ENCODE results near the gene HSPG2. TPM values are rescaled to one million over a fixed set of nuclear protein-coding genes. Genes with fewer than 3 reads are reported as not detected.

The HSPG2 gene
- total and polyA plus RNA-seq, 2 of the 8 experiments (the other 6 are each of a cell fraction or from before 2014, with no cell fraction given) = 17.8 to 111 TPM

GRCh38 chr1:21898326-21899200, 38.5 kb downstream of the HSPG2 start:
- no peaks in the 10 kb centered on the region; the same call in 1 of the 2 replicates for H3K23me2 ChIP-seq (ENCODE audit: low read depth, low read length)
- H3K4me1 ChIP-seq (replicated peaks in 1 of 4; ENCODE audit: control insufficient read depth in 3 of 4, insufficient read depth in 4 of 4, low read length in 3 of 4) = peaks cover 0 to 14% (median 7%) of the 10 kb centered on the region in 4 experiments; a peak in 3 of 7 replicates
- peaks cover 0 to 11% (median 9%) of the 10 kb centered on the region in 4 experiments; a peak in 6 of 8 replicates for H3K36me3 ChIP-seq (ENCODE audit: control insufficient read depth in 2 of 4, insufficient read depth in 4 of 4, low read length in 3 of 4)
- H3K9ac ChIP-seq (replicated peaks in 1 of 4; ENCODE audit: extremely low read depth in 1 of 4, low read depth in 3 of 4, low read length in 3 of 4) = no peak overlapping the region
- no peak overlapping the region for H2BK12ac ChIP-seq (ENCODE audit: low read depth, low read length)
- DNase-seq (ENCODE audit: low read depth in 1 of 2, low spot score in 2 of 2) (no peak), FAIRE-seq (no peak)
- no peak overlapping the region for H3K14ac ChIP-seq (ENCODE audit: insufficient read length)
- H2BK15ac ChIP-seq (ENCODE audit: low read length) = no peak overlapping the region
- TF ChIP-seq RBBP5 (IDR thresholded peaks at IDR 0.05; ENCODE audit: borderline replicate concordance, low read depth, low read length) = no peak
- no peak for TF ChIP-seq SIX5 (IDR thresholded peaks at IDR 0.05; ENCODE audit: low read depth, low read length)
- H4K5ac ChIP-seq (ENCODE audit: insufficient read length, low read depth, low read length) = no peak overlapping the region
- peak overlapping the region; percentile 30; the same call in 1 of the 2 replicates for H2BK5ac ChIP-seq (ENCODE audit: low read depth, low read length)
- H2AK5ac ChIP-seq (ENCODE audit: low read depth, low read length) = no peak overlapping the region
- H4K20me1 ChIP-seq (replicated peaks in 1 of 2; ENCODE audit: control insufficient read depth in 1 of 2, insufficient read depth in 2 of 2, low read length in 2 of 2) = peaks cover 1 to 10% of the 10 kb centered on the region in 2 experiments
- no peak overlapping the region for H4K8ac ChIP-seq (ENCODE audit: extremely low read depth, insufficient read depth, low read length)
- H3K79me2 ChIP-seq (ENCODE audit: control insufficient read depth in 1 of 2, insufficient read depth in 2 of 2, low read length in 2 of 2) = no peaks in the 10 kb centered on the region; a peak in 2 of 4 replicates
- CTCF ChIA-PET (ENCODE audit: partially characterized antibody) = interaction anchor here (1.3 to 2.3 kb wide), 2 partner anchors 8 to 66 kb away, joined by 4 to 12 read pairs; no protein-coding TSS in a partner anchor
- H3K27me3 ChIP-seq (replicated peaks in 1 of 4; ENCODE audit: control insufficient read depth in 3 of 4, extremely low read depth in 1 of 4, insufficient read depth in 3 of 4, low read length in 3 of 4) = no peaks in the 10 kb centered on the region
- no peak overlapping the region for H4K91ac ChIP-seq (replicated peaks; ENCODE audit: insufficient read length, low read length)
- no peak overlapping the region for H2AFZ ChIP-seq (ENCODE audit: low read length)
- H3K79me1 ChIP-seq (ENCODE audit: low read depth, low read length) = no peaks in the 10 kb centered on the region
- no peak overlapping the region for H3K4me3 ChIP-seq (ENCODE audit: extremely low read depth in 1 of 4, insufficient read depth in 2 of 4, low read depth in 3 of 4, low read length in 4 of 4)
- no peaks in the 10 kb centered on the region for H3K9me3 ChIP-seq (ENCODE audit: insufficient read depth in 2 of 2, low read depth in 1 of 2, low read length in 1 of 2)
- no peak overlapping the region for H2BK20ac ChIP-seq (ENCODE audit: low read length)
- no peak overlapping the region for H3K56ac ChIP-seq (replicated peaks; ENCODE audit: insufficient read length, low read depth, low read length)
- H3K4me2 ChIP-seq (ENCODE audit: insufficient read depth in 1 of 2, low read depth in 2 of 2, low read length in 2 of 2) = no peak overlapping the region
- 97% methylated on average over 13 of the region's 16 CpGs; no CpG with 5 or more reads in 1 of the 2 experiments for WGBS, 2 experiments (ENCODE audit: extremely low coverage in 1 of 2, insufficient coverage in 1 of 2, insufficient read length in 1 of 2, insufficient replicate concordance in 2 of 2, low coverage in 1 of 2, low lambda C conversion rate in 2 of 2, missing lambda C conversion rate in 1 of 2)
- no peak overlapping the region for H3K4ac ChIP-seq (replicated peaks; ENCODE audit: insufficient read length, low read depth, low read length)
- POLR2A ChIA-PET (ENCODE audit: partially characterized antibody) = interaction anchor here (0.9 to 2.0 kb wide), 4 partner anchors 9 to 17 kb away, joined by 3 to 5 read pairs (median 4); no protein-coding TSS in a partner anchor
- no peak overlapping the region for H3K23ac ChIP-seq (ENCODE audit: insufficient read length)
- H3K27ac ChIP-seq (ENCODE audit: low read depth, low read length) = no peak overlapping the region
- H3K18ac ChIP-seq (ENCODE audit: extremely low read depth, low read length) = no peak overlapping the region; the same call in 1 of the 2 replicates
- no peak overlapping the region for H2BK120ac ChIP-seq (replicated peaks; ENCODE audit: low read depth, low read length)
